Neural progenitor cell (in vitro differentiated cells): ENCODE results near the gene RGS12. TPM values are rescaled to one million over a fixed set of nuclear protein-coding genes. Genes with fewer than 3 reads are reported as not detected.

ENCODE experiments used
- DNase-seq: peaks from one replicate; pipeline ENCODE4 v3.0.0-alpha.2; 2016; ENCODE audit warnings: low spot score
- H2AFZ ChIP-seq: fragments of 200-600 bp; sonication (generic); replicated peaks from 2 replicates; pipeline ENCODE4 v1.6.1; 2016; ENCODE audit warnings: antibody characterized with exemption
- H3F3A ChIP-seq: fragments of 200-600 bp; sonication (generic); 2 replicates; pipeline ENCODE4 v1.6.1; 2016; ENCODE audit warnings: antibody characterized with exemption, low read depth
- H3K27ac ChIP-seq: fragments of 200-600 bp; sonication (generic); 2 replicates; pipeline ENCODE4 v1.5.1; 2016; ENCODE audit warnings: mild to moderate bottlenecking
- H3K27me3 ChIP-seq: fragments of 200-600 bp; sonication (generic); 2 replicates; pipeline ENCODE4 v1.6.1; 2016; ENCODE audit warnings: mild to moderate bottlenecking, moderate library complexity
- H3K36me3 ChIP-seq: fragments of 200-600 bp; sonication (generic); 2 replicates; pipeline ENCODE4 v1.5.1; 2016
- H3K4me1 ChIP-seq: fragments of 200-600 bp; sonication (generic); 2 replicates; pipeline ENCODE4 v1.6.1; 2016; ENCODE audit warnings: mixed run types
- H3K4me2 ChIP-seq: fragments of 200-600 bp; sonication (generic); 2 replicates; pipeline ENCODE4 v1.6.1; 2016
- H3K4me3 ChIP-seq: fragments of 200-600 bp; sonication (generic); 2 replicates; pipeline ENCODE4 v1.5.1; 2016
- H3K79me2 ChIP-seq: fragments of 200-600 bp; sonication (generic); 2 replicates; pipeline ENCODE4 v1.6.1; 2016; ENCODE audit warnings: low read depth
- H3K9ac ChIP-seq: fragments of 200-600 bp; sonication (generic); 2 replicates; pipeline ENCODE4 v1.6.1; 2016
- H3K9me3 ChIP-seq: fragments of 200-600 bp; sonication (generic); 2 replicates; pipeline ENCODE4 v1.5.1; 2016; ENCODE audit warnings: low read depth
- H4K20me1 ChIP-seq: fragments of 200-600 bp; sonication (generic); 2 replicates; pipeline ENCODE4 v1.6.1; 2016; ENCODE audit warnings: low read depth
- H3K27ac Mint-ChIP-seq: 3 replicates; pipeline ENCODE4 v1.8.0; 2021; ENCODE audit warnings: mixed read lengths
- H3K27me3 Mint-ChIP-seq: 2 replicates; pipeline ENCODE4 v1.8.0; 2022; ENCODE audit warnings: low read depth, mild to moderate bottlenecking, inconsistent platforms, moderate library complexity, mixed read lengths; ENCODE audit not compliant: insufficient read depth
- H3K36me3 Mint-ChIP-seq: 3 replicates; pipeline ENCODE4 v1.8.0; 2021; ENCODE audit warnings: mixed read lengths
- H3K4me1 Mint-ChIP-seq: 3 replicates; pipeline ENCODE4 v1.8.0; 2021; ENCODE audit warnings: mixed read lengths
- H3K4me3 Mint-ChIP-seq: 3 replicates; pipeline ENCODE4 v1.8.0; 2021; ENCODE audit warnings: mild to moderate bottlenecking, moderate library complexity, mixed read lengths
- H3K9me3 Mint-ChIP-seq: 3 replicates; pipeline ENCODE4 v1.8.0; 2020; ENCODE audit warnings: mixed read lengths
- EZH2 ChIP-seq: fragments of 200-600 bp; sonication (generic); IDR thresholded peaks from 2 replicates; pipeline ENCODE4 v1.6.1; 2017; ENCODE audit warnings: antibody characterized with exemption, mild to moderate bottlenecking, moderate library complexity
- EZH2phosphoT487 ChIP-seq: fragments of 200-600 bp; sonication (generic); IDR thresholded peaks from 2 replicates; pipeline ENCODE4 v1.6.1; 2017; ENCODE audit warnings: antibody characterized with exemption
- total RNA-seq: library from RNA; depleted of rRNA; stranded (reverse); fragments of >200 nt; gene quantifications from 2 replicates; pipeline ENCODE4 v1.2.3, GENCODE V29; 2015; ENCODE audit warnings: low replicate concordance
- TF ChIP-seq, protein P1 (sequence below): fragments of 200-600 bp; sonication (generic); IDR thresholded peaks from 2 replicates; pipeline ENCODE4 v1.5.1; 2017; ENCODE audit warnings: antibody characterized with exemption, mild to moderate bottlenecking

Gene RGS12
- total RNA-seq, 1 donor from 2014 or later, result 36.6 TPM

DNA sequence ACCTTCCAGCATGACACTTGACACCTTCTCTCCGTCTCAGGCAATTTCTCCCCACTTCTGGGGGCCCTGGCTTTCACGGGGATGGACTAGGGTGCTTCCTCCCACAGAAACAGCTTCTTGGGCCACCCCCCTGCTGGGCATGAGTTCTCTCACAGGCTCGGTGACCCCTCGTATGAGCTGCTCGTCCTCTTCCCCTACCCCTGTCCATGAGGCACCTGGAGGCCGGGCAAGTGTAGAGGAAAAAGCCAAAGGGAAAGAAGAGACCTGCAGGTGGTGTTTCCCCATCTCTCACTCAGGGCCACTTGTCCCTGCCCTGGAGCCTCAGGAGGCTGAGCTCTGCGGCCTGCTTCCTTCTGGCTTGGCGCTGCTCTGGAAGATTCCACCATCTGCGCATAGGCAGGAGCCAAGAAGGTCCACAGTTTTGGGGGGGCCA is 1.9 kb upstream of the RGS12 start:
- H3K36me3 ChIP-seq, result no peaks in the 10 kb centered on the region
- H3K27ac Mint-ChIP-seq, result no peak overlapping the region
- H3K9me3 Mint-ChIP-seq, result peaks cover 10% of the 10 kb centered on the region
- H3K4me3 ChIP-seq, result no peak overlapping the region
- peaks cover 23% of the 10 kb centered on the region for H3K4me1 ChIP-seq
- no peaks in the 10 kb centered on the region for H3K27me3 ChIP-seq
- DNase-seq, result no peak
- H3K36me3 Mint-ChIP-seq, result peaks cover 17% of the 10 kb centered on the region
- peaks cover 26% of the 10 kb centered on the region for H3K4me1 Mint-ChIP-seq
- H4K20me1 ChIP-seq, result no peaks in the 10 kb centered on the region
- no peaks in the 10 kb centered on the region for H3K9me3 ChIP-seq
- H3K4me3 Mint-ChIP-seq, result peak overlapping the region; percentile 91
- H2AFZ ChIP-seq, result no peak overlapping the region
- H3K79me2 ChIP-seq, result peaks cover 26% of the 10 kb centered on the region
- H3K4me2 ChIP-seq, result peak overlapping the region; percentile 92
- peaks cover 6% of the 10 kb centered on the region for H3K27me3 Mint-ChIP-seq
- TF ChIP-seq, protein P1, sequence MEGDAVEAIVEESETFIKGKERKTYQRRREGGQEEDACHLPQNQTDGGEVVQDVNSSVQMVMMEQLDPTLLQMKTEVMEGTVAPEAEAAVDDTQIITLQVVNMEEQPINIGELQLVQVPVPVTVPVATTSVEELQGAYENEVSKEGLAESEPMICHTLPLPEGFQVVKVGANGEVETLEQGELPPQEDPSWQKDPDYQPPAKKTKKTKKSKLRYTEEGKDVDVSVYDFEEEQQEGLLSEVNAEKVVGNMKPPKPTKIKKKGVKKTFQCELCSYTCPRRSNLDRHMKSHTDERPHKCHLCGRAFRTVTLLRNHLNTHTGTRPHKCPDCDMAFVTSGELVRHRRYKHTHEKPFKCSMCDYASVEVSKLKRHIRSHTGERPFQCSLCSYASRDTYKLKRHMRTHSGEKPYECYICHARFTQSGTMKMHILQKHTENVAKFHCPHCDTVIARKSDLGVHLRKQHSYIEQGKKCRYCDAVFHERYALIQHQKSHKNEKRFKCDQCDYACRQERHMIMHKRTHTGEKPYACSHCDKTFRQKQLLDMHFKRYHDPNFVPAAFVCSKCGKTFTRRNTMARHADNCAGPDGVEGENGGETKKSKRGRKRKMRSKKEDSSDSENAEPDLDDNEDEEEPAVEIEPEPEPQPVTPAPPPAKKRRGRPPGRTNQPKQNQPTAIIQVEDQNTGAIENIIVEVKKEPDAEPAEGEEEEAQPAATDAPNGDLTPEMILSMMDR, result no peak
- TF ChIP-seq EZH2 (no peak), EZH2phosphoT487 (no peak)
- H3F3A ChIP-seq, result peaks cover 28% of the 10 kb centered on the region
- no peak overlapping the region for H3K27ac ChIP-seq
- H3K9ac ChIP-seq, result no peak overlapping the region

DNA sequence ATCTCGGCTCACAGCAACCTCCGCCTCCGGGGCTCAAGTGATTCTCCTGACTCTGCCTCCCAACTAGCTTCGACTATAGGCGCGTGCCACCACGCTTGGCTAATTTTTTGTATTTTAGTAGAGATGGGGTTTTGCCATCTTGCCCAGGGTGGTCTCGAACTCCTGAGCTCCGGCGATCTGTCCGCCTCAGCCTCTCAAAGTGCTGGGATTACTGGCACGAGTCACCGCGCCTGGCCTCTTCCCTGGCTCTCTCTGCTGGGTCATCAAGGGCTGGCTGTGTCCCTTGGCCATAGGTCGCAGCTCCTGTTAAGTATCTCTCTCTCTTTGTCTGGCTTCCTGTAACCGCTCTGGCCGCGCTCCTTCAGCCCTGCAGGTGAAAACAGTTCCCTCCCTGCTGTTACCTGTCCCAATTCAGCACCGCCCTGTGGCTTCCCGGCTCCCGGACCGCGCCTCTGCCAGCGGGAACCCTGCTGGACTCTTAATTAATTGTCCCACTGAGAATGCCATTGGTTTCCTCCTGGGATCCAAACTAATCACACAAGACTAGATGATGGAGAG is 1.3 kb upstream of the RGS12 start:
- peaks cover 22% of the 10 kb centered on the region for H3K36me3 Mint-ChIP-seq
- Histone ChIP-seq H3K9me3 (no peaks in the 10 kb centered on the region), H3K4me2 (peak overlapping the region; percentile 92), H3K36me3 (no peaks in the 10 kb centered on the region), H3K9ac (no peak overlapping the region), H4K20me1 (peaks cover 4% of the 10 kb centered on the region), H2AFZ (peak overlapping the region; percentile 90), H3K4me1 (peaks cover 26% of the 10 kb centered on the region), H3K27me3 (no peaks in the 10 kb centered on the region), H3K79me2 (peaks cover 32% of the 10 kb centered on the region), H3K4me3 (peak overlapping the region; percentile 71), H3F3A (peaks cover 34% of the 10 kb centered on the region), H3K27ac (no peak overlapping the region)
- H3K9me3 Mint-ChIP-seq, result peaks cover 16% of the 10 kb centered on the region
- H3K4me1 Mint-ChIP-seq, result peaks cover 26% of the 10 kb centered on the region
- peak overlapping the region; percentile 91 for H3K4me3 Mint-ChIP-seq
- peak overlapping the region; percentile 82 for H3K27ac Mint-ChIP-seq
- peaks cover 6% of the 10 kb centered on the region for H3K27me3 Mint-ChIP-seq
- DNase-seq, result peak; percentile 56
- TF ChIP-seq EZH2phosphoT487 (peak; percentile 13), EZH2 (peak; percentile 50)
- TF ChIP-seq, protein P1, result no peak

DNA sequence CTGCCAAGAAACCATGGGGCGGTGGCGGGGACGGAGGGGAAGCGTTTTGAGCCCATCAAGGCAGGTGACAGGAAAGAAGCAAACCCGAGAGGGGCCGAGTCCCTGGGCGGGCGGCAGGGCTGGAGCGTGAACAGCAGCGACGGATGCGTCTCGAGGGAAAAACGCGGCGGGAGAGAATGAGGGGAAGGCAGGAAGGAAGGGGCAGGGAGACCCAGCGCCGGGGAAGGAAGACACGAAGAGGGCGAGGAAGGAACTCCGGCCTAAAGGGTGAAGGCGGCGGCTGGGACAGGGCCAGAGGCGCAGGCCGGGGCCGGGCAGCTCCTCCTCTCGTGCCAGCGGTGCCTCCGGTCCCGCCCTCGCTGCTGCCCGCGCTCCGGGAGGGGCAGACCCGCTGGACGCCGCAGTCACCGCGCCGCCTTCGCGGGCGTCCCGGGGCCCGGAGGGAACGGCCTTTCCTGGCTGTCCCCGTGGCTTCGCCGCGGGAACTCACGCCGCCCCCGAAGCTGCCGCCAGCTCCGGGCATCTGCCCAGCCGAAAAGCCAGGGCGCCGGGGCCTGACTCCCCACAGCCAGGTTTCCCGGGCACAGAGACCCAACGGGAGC is 751 bp upstream of the RGS12 start:
- Histone ChIP-seq H3K36me3 (no peaks in the 10 kb centered on the region), H3K4me2 (peak overlapping the region; percentile 92), H4K20me1 (peaks cover 10% of the 10 kb centered on the region), H3K27me3 (no peaks in the 10 kb centered on the region), H3K79me2 (peaks cover 38% of the 10 kb centered on the region), H3F3A (peaks cover 40% of the 10 kb centered on the region), H3K4me3 (peak overlapping the region; percentile 71), H3K9ac (peak overlapping the region; percentile 4), H3K4me1 (peaks cover 32% of the 10 kb centered on the region), H3K27ac (peak overlapping the region; percentile 80), H3K9me3 (no peaks in the 10 kb centered on the region), H2AFZ (peak overlapping the region; percentile 90)
- TF ChIP-seq EZH2phosphoT487 (peak; percentile 5), EZH2 (no peak)
- TF ChIP-seq, protein P1, result no peak
- H3K9me3 Mint-ChIP-seq, result peaks cover 19% of the 10 kb centered on the region
- H3K27ac Mint-ChIP-seq, result peak overlapping the region; percentile 82
- peak overlapping the region; percentile 91 for H3K4me3 Mint-ChIP-seq
- peaks cover 23% of the 10 kb centered on the region for H3K36me3 Mint-ChIP-seq
- DNase-seq, result peak; percentile 75
- H3K27me3 Mint-ChIP-seq, result peaks cover 6% of the 10 kb centered on the region
- peaks cover 26% of the 10 kb centered on the region for H3K4me1 Mint-ChIP-seq
